A549 (cell line): Measurements from ENCODE around the gene PARP15. TPM values are rescaled to one million over a fixed set of nuclear protein-coding genes. Genes with fewer than 3 reads are reported as not detected.

Source experiments
- ATAC-seq, 2 experiments: fragments of 200-7000 bp in 1 of 2; fragments of >200 bp in 1 of 2; cut with Nextera tagmentation in 1 of 2; cut with Tn5 transposase in 1 of 2; 3 replicates each; pipeline versions ENCODE4 v1.8.0 to v1.9.1; 2018 to 2020; ENCODE audit warnings: mild to moderate bottlenecking in 1 of 2, moderate library complexity in 1 of 2
- CTCF ChIA-PET: fragments of 300-600 bp; sonication (Branson Sonifier 250); formaldehyde crosslinking; extraction: SDS; loops from one replicate; lab custom pipeline; 2021; ENCODE audit warnings: antibody characterized with exemption, inconsistent platforms; lab: Yijun Ruan, JAX
- POLR2A ChIA-PET: fragments of 350-600 bp; formaldehyde crosslinking; extraction: SDS; loops from one replicate; lab custom pipeline; 2021; ENCODE audit warnings: antibody characterized with exemption, inconsistent platforms; lab: Yijun Ruan, JAX
- DNase-seq, 2 experiments: peaks; one replicate each; pipeline versions ENCODE4 v3.0.0 to v3.0.0-alpha.2; 2011 to 2016; ENCODE audit warnings: low read depth in 1 of 2, low spot score in 1 of 2
- FAIRE-seq: peaks from 2 replicates; lab custom pipeline; 2011; peaks lifted over from hg19 to GRCh38; lab: Jason Lieb, UNC
- H3K27ac ChIP-seq, 2 experiments: fragments of >200 bp; sonication (Bioruptor Twin); formaldehyde crosslinking; 3 replicates each; pipeline ENCODE4 v1.5.1; 2016 to 2017
- H3K4me1 ChIP-seq: fragments of >200 bp; sonication (Bioruptor Twin); formaldehyde crosslinking; 3 replicates; pipeline ENCODE4 v1.6.1; 2016
- H3K4me2 ChIP-seq: fragments of >200 bp; sonication (Bioruptor Twin); formaldehyde crosslinking; 3 replicates; pipeline ENCODE4 v1.6.1; 2016
- H3K4me3 ChIP-seq: fragments of >200 bp; sonication (Bioruptor Twin); formaldehyde crosslinking; 3 replicates; pipeline ENCODE4 v1.5.1; 2016
- H3K9me3 ChIP-seq: fragments of >200 bp; sonication (Bioruptor Twin); formaldehyde crosslinking; 3 replicates; pipeline ENCODE4 v1.6.1; 2016
- BHLHE40 ChIP-seq: IDR thresholded peaks from 2 replicates; pipeline ENCODE4 v1.6.1; 2012; ENCODE audit warnings: low read depth, low read length, inconsistent platforms
- CBX2 ChIP-seq: fragments of 200-600 bp; sonication (generic); IDR thresholded peaks from 2 replicates; pipeline ENCODE4 v1.6.1; 2016; ENCODE audit warnings: low read depth, mild to moderate bottlenecking, borderline replicate concordance
- CEBPB ChIP-seq, 2 experiments: fragments of >200 bp in 1 of 2; sonication (Bioruptor Twin) in 1 of 2; formaldehyde crosslinking in 1 of 2; IDR thresholded peaks; 2 replicates each; pipeline ENCODE4 v1.6.1; 2012 to 2016
- CHD2 ChIP-seq: fragments of 150-350 bp; IDR thresholded peaks from 2 replicates; pipeline ENCODE4 v1.6.1; 2014; ENCODE audit warnings: low read length; ENCODE audit not compliant: partially characterized antibody
- EHMT2 ChIP-seq: fragments of 200-600 bp; sonication (generic); IDR thresholded peaks from 2 replicates; pipeline ENCODE4 v1.6.1; 2016; ENCODE audit warnings: antibody characterized with exemption, low read depth, mild to moderate bottlenecking, moderate library complexity
- ESRRA ChIP-seq: fragments of 150-350 bp; IDR thresholded peaks from 2 replicates; pipeline ENCODE4 v1.6.1; 2014; ENCODE audit warnings: mild to moderate bottlenecking, low read length, borderline replicate concordance
- FOSL2 ChIP-seq, 2 experiments: fragments of 450-650 bp in 1 of 2; fragments of >200 bp in 1 of 2; sonication (Bioruptor Twin) in 1 of 2; formaldehyde crosslinking; IDR thresholded peaks; 2 replicates each; pipeline versions ENCODE4 v1.5.0 to v1.6.1; 2016 to 2020; ENCODE audit warnings: mild to moderate bottlenecking in 1 of 2, moderate library complexity in 1 of 2
- KDM5A ChIP-seq: fragments of 200-600 bp; sonication (generic); IDR thresholded peaks from 2 replicates; pipeline ENCODE4 v1.6.1; 2016; ENCODE audit warnings: antibody characterized with exemption, mild to moderate bottlenecking
- MAFK ChIP-seq: fragments of 450-650 bp; IDR thresholded peaks from 2 replicates; pipeline ENCODE4 v1.6.1; 2014; ENCODE audit not compliant: partially characterized antibody
- MYC ChIP-seq: IDR thresholded peaks from 2 replicates; pipeline ENCODE4 v1.6.1; 2012; ENCODE audit warnings: mild to moderate bottlenecking, inconsistent platforms, low read length, improper control_type of control experiment, borderline replicate concordance
- NFE2L2 ChIP-seq: fragments of 150-350 bp; conservative IDR thresholded peaks from 2 replicates; pipeline ENCODE4 v1.6.1; 2014; ENCODE audit warnings: low read length
- NPAS2 ChIP-seq: fragments of 250-450 bp; sonication (Bioruptor Pico); IDR thresholded peaks from 2 replicates; pipeline ENCODE4 v1.8.0; 2022; ENCODE audit warnings: mild to moderate bottlenecking, moderate library complexity, borderline replicate concordance
- POLR2A ChIP-seq: IDR thresholded peaks from 2 replicates; pipeline ENCODE4 v1.6.1; 2012; ENCODE audit warnings: mild to moderate bottlenecking, low read length
- POLR2AphosphoS2 ChIP-seq: conservative IDR thresholded peaks from 2 replicates; pipeline ENCODE4 v1.6.1; 2012; ENCODE audit warnings: low read length, improper control_type of control experiment, inconsistent platforms
- RFX5 ChIP-seq: fragments of 450-650 bp; IDR thresholded peaks from 2 replicates; pipeline ENCODE4 v1.7.1; 2014; ENCODE audit warnings: antibody characterized with exemption, mild to moderate bottlenecking, moderate library complexity
- TFCP2L1 ChIP-seq: fragments of 250-450 bp; sonication (Bioruptor Pico); IDR thresholded peaks from 2 replicates; pipeline ENCODE4 v1.5.0; 2021; ENCODE audit warnings: mild to moderate bottlenecking
- TP53 ChIP-seq: fragments of 250-450 bp; sonication (Bioruptor Pico); IDR thresholded peaks from 2 replicates; pipeline ENCODE4 v1.5.0; 2021; ENCODE audit warnings: mild to moderate bottlenecking, moderate library complexity
- ZC3H11A ChIP-seq: fragments of 450-650 bp; IDR thresholded peaks from 2 replicates; pipeline ENCODE4 v1.6.1; 2014; ENCODE audit warnings: antibody characterized with exemption, mild to moderate bottlenecking
- ZFP36 ChIP-seq: fragments of 450-650 bp; IDR thresholded peaks from 2 replicates; pipeline ENCODE4 v1.6.1; 2014; ENCODE audit warnings: borderline replicate concordance; ENCODE audit not compliant: partially characterized antibody
- ZSCAN20 ChIP-seq: fragments of 250-450 bp; sonication (Bioruptor Pico); IDR thresholded peaks from 2 replicates; pipeline ENCODE4 v1.8.0; 2022; ENCODE audit warnings: mild to moderate bottlenecking, moderate library complexity
- WGBS: methylation state at CpG from one replicate; pipeline ENCODE4 v1.1.6; 2017; ENCODE audit errors: missing lambda C conversion rate; 5-methylcytosine and 5-hydroxymethylcytosine counted together
- polyA plus RNA-seq, 4 experiments: library from polyadenylated mRNA; depleted of rRNA in 3 of 4; stranded (reverse); fragments of >200 nt; fragmentation: RNase III in 1 of 4; extraction: RNeasy Plus Mini Kit Qiagen cat#74134 plus additional on column Dnase treatment in 1 of 4; gene quantifications; 2 replicates in 3 of 4; 3 replicates in 1 of 4; pipeline ENCODE4 v1.2.3, GENCODE V29; 2011 to 2017
- TF ChIP-seq, protein P1 (sequence below): fragments of >200 bp; sonication (Bioruptor Twin); formaldehyde crosslinking; IDR thresholded peaks from 3 replicates; pipeline ENCODE4 v1.5.1; 2016
- TF ChIP-seq, protein P2 (sequence below): fragments of 450-650 bp; IDR thresholded peaks from 2 replicates; pipeline ENCODE4 v1.6.1; 2014; ENCODE audit warnings: antibody characterized with exemption
- TF ChIP-seq, protein P3 (sequence below): IDR thresholded peaks from 2 replicates; pipeline ENCODE4 v1.6.1; 2012
- TF ChIP-seq, protein P4 (sequence below): fragments of >200 bp; sonication (Bioruptor Twin); formaldehyde crosslinking; IDR thresholded peaks from 3 replicates; pipeline ENCODE4 v1.6.1; 2016

Gene PARP15
- polyA plus RNA-seq, 2 of the 4 experiments (the other 2 are of a cell fraction), result 0.05 TPM; not detected in 1

DNA sequence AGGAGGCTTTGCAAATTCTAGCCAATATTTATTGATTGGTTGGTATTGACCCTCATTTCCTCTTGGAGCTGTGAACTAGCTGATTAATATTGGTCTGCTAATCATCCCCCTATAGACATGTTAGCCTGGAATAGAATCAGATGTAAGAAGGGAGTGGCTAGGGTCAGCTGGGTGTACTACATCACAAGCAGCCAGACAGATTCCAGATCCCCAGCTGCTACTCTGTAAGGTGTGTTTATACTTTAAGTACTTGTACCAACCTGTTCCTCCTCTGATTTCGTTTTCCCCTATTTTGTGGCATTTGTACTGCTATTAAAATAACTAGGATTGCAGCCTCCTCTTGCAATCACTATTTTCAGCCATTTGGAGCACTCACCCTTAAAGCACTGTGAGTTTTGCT, 49.9 kb downstream of the PARP15 start:
- DNase-seq, result no peak
- TF ChIP-seq KDM5A, result no peak
- no peak for TF ChIP-seq TFCP2L1 (CRISPR knock-in tag)
- no peak for TF ChIP-seq RFX5
- no peak for TF ChIP-seq EHMT2
- no peak for TF ChIP-seq ESRRA
- no peak for TF ChIP-seq POLR2A
- no peak for TF ChIP-seq ZC3H11A
- TF ChIP-seq, all 56 proteins: peak for 0
- Histone ChIP-seq H3K4me1 (no peaks in the 10 kb centered on the region), H3K4me3 (no peak overlapping the region), H3K9me3 (no peaks in the 10 kb centered on the region), H3K27ac (no peak overlapping the region), H3K4me2 (no peak overlapping the region)
- ChIA-PET POLR2A (no interaction called here), CTCF (no interaction called here)
- no peak for ATAC-seq
- 0% methylated on average over 1 of the region's 1 CpG for WGBS
- no peak for FAIRE-seq

DNA sequence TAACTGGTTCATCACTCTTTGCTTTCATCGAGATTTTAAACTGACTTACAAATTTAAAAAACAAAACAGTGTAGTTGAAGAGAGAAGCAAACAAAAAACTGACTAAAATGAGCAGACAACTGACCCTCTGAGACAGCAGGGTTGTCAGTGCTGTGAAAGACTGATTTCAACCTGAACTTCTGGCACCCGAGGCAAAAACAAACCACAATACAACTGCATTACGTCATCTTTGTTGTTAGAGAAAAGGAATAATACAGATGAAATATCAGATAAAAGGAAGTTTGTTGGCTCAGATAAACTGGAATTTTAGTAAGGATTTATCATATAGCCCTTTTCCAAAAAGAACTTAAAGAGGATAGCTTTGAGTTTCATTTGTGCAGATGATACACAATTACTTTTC, 51.1 kb downstream of the PARP15 start:
- POLR2A ChIA-PET, result no interaction called here
- WGBS, result 20% methylated on average over 3 of the region's 3 CpGs
- no peaks in the 10 kb centered on the region for H3K9me3 ChIP-seq
- no peak for TF ChIP-seq TFCP2L1 (CRISPR knock-in tag)
- TF ChIP-seq ZC3H11A, result no peak
- TF ChIP-seq ZSCAN20 (CRISPR knock-in tag), result no peak
- no peak for TF ChIP-seq POLR2AphosphoS2
- TF ChIP-seq, protein P1, sequence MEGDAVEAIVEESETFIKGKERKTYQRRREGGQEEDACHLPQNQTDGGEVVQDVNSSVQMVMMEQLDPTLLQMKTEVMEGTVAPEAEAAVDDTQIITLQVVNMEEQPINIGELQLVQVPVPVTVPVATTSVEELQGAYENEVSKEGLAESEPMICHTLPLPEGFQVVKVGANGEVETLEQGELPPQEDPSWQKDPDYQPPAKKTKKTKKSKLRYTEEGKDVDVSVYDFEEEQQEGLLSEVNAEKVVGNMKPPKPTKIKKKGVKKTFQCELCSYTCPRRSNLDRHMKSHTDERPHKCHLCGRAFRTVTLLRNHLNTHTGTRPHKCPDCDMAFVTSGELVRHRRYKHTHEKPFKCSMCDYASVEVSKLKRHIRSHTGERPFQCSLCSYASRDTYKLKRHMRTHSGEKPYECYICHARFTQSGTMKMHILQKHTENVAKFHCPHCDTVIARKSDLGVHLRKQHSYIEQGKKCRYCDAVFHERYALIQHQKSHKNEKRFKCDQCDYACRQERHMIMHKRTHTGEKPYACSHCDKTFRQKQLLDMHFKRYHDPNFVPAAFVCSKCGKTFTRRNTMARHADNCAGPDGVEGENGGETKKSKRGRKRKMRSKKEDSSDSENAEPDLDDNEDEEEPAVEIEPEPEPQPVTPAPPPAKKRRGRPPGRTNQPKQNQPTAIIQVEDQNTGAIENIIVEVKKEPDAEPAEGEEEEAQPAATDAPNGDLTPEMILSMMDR, result no peak
- TF ChIP-seq TP53 (CRISPR knock-in tag), result no peak
- no peak for TF ChIP-seq CHD2
- no peak for TF ChIP-seq NPAS2 (CRISPR knock-in tag)
- TF ChIP-seq MYC, result no peak
- no peak for TF ChIP-seq MAFK
- TF ChIP-seq CEBPB (IDR thresholded peaks at IDR 0.05), result no peak
- TF ChIP-seq, protein P2, sequence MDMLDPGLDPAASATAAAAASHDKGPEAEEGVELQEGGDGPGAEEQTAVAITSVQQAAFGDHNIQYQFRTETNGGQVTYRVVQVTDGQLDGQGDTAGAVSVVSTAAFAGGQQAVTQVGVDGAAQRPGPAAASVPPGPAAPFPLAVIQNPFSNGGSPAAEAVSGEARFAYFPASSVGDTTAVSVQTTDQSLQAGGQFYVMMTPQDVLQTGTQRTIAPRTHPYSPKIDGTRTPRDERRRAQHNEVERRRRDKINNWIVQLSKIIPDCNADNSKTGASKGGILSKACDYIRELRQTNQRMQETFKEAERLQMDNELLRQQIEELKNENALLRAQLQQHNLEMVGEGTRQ, result no peak
- TF ChIP-seq, protein P3, sequence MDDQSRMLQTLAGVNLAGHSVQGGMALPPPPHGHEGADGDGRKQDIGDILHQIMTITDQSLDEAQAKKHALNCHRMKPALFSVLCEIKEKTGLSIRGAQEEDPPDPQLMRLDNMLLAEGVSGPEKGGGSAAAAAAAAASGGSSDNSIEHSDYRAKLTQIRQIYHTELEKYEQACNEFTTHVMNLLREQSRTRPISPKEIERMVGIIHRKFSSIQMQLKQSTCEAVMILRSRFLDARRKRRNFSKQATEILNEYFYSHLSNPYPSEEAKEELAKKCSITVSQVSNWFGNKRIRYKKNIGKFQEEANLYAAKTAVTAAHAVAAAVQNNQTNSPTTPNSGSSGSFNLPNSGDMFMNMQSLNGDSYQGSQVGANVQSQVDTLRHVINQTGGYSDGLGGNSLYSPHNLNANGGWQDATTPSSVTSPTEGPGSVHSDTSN, result no peak
- TF ChIP-seq BHLHE40, result no peak
- TF ChIP-seq NFE2L2, result no peak
- TF ChIP-seq KDM5A, result no peak
- TF ChIP-seq, protein P4, sequence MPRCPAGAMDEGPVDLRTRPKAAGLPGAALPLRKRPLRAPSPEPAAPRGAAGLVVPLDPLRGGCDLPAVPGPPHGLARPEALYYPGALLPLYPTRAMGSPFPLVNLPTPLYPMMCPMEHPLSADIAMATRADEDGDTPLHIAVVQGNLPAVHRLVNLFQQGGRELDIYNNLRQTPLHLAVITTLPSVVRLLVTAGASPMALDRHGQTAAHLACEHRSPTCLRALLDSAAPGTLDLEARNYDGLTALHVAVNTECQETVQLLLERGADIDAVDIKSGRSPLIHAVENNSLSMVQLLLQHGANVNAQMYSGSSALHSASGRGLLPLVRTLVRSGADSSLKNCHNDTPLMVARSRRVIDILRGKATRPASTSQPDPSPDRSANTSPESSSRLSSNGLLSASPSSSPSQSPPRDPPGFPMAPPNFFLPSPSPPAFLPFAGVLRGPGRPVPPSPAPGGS, result no peak
- no peak for TF ChIP-seq CBX2
- TF ChIP-seq FOSL2 (IDR thresholded peaks at IDR 0.05), result no peak
- TF ChIP-seq FOSL2 (CRISPR knock-in tag; IDR thresholded peaks at IDR 0.05), result no peak
- TF ChIP-seq ZFP36, result no peak
- no peak overlapping the region for H3K4me2 ChIP-seq
- CTCF ChIA-PET, result interaction anchor here (1.2 to 1.7 kb wide), 3 partner anchors 8 to 19 kb away, joined by 3 to 4 read pairs (median 3); no protein-coding TSS in a partner anchor
- no peak for FAIRE-seq
- ATAC-seq, result no peak
- no peaks in the 10 kb centered on the region for H3K4me1 ChIP-seq
- H3K27ac ChIP-seq, result no peak overlapping the region
- H3K4me3 ChIP-seq, result no peak overlapping the region
- no peak for DNase-seq
